ENCODE results near the gene TSPAN18. TPM values are rescaled to one million over a fixed set of nuclear protein-coding genes. Genes with fewer than 3 reads are reported as not detected.

The TSPAN18 gene
- total RNA-seq, 1 experiment from 2014 or later, result 0.96 TPM

DNA sequence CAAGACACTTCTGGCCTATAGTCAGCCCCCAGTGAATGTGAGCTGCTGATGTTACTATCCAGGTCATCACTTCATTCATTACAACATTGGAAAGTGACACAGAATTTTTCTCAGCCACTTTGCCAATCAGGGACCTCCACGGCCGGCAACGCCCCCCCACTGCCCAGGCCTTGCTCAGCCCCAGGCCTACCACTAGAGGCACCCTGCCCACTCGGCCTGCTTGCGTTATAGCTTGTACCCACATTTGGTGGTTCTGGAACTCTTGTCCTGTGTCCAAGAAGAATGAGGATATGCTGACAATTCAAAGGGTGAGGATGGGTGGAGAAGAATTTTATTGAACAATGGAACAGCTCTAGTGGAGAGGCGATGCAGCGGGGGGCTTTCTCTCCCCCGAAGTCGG lies 96.2 kb downstream of the TSPAN18 start:
- no peak for DNase-seq (ENCODE audit: low read depth)

DNA sequence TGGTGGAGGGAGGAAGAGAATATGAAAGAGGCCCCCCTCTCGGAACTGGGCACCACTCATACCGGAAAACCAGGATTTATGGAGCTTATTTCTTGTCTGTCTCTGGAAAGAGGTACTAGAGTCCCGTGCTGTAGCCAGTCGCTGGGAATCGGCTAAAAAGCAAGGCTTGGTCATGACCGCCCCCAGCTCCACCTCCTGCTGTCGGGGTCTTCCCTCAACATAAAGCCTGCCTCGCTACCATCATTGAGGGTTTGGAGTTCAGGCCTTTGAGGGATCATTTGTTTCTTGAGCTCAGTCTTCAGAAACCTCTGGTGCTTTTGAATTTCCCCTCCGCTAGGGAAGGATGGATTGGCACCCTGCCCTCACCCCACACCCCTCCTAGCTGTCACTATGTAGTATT lies 97.1 kb downstream of the TSPAN18 start:
- no peak for DNase-seq (ENCODE audit: low read depth)

DNA sequence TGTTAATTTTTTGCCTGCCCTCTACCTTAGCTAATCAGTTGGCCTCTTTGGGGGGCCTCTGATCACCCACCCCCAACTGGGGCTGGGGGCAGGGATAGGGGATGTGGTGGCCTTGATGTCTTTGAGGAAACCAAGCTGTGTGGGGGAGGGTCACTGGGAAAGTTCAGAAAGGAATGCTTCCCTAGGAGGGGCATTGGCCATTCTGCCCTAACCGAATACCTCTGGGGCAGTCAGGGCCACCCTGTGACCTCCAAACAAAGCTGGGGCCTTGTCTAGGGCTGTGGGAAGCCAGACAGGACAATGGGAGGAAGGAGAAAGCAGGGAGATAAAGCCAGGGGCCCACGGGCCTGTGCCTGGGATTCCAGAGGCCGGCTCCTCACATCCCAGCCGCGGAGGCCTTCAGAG lies 97.5 kb downstream of the TSPAN18 start:
- DNase-seq (ENCODE audit: low read depth), result no peak

DNA sequence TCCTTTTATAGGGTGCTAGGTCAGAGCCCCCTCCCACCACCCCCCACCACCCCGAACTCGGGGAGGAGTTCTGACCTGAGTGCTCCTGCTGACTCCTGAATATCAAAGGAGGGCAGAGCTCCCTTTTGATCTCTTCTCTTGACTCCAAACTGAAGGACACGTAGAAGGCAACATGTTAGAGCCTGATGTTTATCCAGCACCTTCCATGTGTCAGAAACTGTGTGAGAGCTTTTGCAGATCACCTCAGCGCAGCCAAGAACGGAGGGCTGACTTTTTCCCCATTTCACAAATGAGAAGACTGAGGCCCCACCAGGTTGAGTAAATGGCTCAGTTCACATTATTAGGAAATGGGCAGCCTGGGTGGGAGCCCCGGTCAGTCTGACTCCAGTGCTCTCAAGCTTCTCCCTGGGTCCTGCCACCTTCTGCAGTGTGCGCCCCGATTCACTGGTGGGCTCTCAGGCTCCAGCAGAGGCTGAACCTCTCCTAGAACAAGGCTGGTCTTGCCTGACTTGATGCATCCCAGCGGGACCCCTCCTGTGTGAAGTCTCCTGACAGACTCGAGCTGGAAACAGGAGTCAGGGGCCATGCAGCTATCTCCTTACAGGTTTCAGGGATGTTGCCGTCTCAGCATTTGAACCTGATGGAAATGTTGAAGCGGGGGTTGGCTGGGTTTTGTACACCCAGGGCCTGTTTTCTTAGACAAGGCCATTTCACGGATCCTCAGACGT lies 98.5 kb downstream of the TSPAN18 start:
- no peak for DNase-seq (ENCODE audit: low read depth)

DNA sequence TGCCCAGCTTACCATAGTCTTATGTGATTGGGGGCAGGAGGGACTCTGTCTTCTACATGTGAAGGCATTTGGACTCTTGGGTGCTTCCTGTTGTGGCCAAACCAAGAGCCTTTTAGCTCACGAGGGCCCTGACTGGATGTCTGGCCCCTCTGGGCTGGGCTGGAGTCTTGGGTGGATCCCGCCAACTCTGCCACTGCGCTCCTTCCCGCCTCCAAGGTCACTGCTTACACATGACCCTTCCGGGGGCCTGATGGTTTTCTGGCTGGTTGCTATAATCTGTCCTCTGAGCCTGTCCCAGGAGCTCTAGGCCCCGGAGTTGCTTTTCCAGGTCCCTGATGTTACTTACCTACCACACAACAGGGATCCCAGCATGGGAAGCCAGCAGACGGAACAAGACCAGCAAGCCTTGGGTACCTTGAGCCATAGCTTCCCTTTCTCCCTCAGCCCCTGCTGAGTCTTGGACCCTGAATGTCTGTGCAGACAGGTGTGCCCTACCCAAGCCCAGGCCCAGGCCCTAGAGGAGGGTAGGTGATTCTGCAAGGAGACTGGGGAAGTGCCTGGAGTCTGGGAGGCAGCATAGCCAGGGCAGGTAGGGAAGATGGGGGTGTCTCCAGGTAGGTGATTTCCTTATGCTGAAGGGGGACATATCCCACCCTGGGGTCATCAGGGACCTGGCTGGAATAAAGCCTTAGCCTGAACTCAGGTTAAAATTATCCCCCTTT lies 100.3 kb downstream of the TSPAN18 start:
- no peak for DNase-seq (ENCODE audit: low read depth)

DNA sequence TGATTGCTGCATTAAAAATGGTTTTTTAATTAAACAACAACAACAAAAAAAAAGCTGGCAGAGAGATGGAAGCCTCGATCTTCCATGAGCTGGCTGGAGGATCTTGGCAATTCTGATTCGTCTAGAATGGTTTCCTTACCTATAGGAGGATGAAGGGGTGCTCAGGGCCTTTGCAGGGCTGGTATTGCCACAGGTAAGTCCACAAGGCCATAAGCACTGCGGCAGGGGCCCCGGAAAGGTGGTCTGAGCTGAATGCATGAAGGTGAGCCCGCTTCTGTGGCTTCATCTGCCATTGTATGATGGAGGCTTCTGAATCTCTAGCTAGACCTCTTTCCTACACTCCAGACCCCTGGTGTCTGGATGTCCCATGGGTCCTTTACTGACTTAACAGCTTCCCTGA lies 101.5 kb downstream of the TSPAN18 start:
- DNase-seq (ENCODE audit: low read depth), result no peak

DNA sequence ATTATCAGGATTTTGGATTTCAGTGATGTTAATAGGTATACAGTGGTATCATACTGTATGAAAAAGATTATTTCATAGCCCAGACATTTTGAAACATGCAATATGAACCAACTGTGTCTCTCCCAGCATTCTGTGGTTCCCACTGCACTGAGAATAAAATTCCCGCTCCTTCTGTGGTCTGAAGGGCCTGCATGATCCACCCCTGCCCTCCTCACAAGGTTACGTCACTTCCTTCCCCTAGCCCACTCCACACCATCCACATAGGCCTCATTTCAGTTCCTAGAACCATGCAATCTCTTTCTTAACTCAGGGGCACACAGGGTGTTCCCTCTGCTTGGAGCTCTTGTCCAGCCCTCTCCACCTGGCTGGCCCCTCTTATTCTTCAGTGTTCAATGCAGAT lies 103.1 kb downstream of the TSPAN18 start:
- no peak for DNase-seq (ENCODE audit: low read depth)

DNA sequence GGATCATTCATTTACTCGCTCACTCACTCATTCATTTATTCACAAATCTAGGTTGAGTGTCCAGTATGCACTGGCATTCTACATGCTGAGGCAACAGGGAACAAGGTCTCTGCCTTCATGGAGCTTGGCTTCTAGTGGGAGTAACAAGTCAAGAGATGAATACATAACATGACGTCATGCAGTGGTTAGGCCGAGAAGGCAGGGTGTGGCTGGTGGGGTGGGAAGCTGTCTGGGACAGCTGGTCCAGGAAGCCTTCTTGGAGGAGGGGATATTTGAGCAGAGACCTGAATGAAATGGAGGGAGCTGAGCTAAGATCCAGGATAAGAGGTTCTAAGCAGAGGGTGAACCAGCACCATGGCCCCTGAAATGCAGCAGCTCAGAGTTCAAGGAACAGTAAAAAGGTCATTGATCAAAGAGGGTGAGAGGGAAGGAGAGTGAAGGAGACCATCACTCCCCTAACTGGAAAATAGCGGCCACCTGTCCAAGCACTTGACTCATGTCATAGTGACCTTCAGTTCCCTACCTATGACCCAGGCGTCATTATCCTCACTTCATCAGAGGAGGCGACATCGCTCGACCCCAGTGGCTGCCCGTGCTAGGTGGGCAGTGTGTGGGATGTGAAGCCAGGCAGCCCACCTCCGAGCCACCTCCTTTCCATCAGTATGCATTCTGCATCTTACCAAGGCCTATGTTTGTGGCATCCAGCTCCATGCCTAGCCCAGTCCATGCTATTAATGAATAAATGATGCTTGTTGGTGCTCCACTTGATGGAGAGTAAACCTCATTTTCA lies 105.0 kb downstream of the TSPAN18 start:
- DNase-seq (ENCODE audit: low read depth), result no peak

DNA sequence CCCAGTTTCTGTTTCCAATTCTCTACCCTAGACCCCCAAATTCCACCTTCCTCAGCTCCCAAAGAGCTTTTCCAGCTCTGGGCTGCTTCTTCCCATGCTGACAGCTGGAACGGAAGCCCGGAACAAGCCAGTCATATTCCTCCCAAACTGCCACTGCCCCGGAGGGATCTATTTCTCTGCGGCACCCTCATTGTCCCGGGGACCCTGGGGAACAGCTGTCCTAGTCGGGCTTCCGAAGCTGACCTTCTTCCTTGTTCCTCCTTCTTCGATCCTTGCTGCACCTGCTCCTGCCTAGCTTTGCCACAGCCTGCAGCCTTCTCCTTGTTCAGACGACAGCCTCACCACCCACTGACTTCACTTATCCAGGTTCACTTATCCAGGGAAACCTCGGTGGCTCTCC lies 105.7 kb downstream of the TSPAN18 start:
- DNase-seq (ENCODE audit: low read depth), result no peak

DNA sequence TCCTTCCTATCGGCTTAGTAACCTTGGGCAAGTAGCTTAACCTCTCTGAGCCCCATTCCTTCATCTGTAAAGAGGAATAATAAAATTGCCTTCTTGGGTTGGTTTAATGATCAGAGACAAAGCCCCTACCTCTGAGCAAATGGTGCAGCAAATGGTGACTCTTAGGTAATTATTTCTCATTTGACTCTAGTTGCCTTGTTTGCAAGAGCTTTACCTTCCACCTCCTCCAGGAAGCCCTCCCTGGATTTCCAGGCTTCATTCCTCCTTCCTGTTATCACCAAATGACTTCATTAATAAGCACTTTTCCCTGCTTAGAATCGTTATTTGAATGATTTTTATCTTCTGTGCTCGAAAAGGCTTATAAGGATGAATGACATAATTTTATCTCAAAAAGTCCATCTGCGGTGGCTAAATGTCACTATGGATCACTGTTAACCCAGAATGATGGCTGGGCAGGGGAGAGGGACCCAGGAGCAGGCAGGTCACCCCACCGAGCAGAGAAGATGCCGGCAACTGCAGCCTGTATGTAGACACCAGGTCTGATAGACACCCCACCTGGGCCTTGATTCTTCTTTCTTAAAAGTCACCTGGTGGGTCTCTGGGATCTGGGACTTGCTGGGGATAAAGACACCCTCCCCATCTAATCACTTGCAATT lies 106.6 kb downstream of the TSPAN18 start:
- DNase-seq (ENCODE audit: low read depth), result no peak

DNA sequence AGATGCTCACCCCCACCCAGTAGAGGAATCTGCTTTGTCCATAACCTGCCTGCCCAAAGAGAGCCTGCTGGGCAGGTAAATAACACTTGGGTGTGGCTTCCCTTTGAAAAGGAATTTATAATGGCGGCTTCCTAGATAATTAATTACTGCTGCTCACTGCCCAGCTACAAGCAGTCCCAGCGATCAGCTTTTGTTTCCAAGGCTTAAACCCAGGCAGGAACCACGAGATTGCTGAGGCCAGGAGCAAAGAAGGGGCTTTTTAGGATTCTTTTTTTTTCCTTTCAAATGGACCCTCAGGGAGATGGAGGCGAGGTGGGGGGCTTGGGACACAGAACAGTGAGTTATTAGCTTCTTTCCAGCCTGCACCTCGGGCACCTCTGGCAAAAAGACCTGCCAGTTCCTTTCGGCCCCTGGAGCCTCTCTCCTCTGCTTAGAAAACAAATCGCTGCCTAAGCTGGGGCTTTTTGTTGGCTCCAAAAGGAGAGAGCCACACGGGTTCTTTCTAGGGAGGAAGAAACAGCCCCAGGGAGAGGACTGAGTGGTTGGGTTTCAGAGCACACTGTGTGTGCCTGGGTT lies 107.2 kb downstream of the TSPAN18 start:
- DNase-seq (ENCODE audit: low read depth), result no peak

DNA sequence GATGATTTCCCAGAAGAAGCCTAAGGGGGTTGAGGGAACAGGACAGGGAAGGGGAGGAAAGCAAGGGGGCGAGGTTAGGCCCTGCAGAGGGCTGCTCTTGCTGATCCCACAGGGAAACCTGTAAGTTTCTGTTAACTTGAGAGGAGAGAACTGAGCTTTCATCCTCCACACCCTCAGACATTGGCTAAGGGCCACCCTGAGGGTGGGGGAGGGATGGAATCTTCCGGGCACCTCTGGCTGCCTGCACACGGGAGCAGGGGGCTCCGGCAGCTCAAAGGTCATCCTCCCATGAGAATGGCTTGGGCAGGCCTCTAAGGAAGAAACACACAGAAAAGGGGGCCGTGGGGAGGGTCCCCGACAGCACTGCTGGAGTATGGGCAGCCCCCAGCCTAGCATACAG lies 108.1 kb downstream of the TSPAN18 start:
- DNase-seq (ENCODE audit: low read depth), result no peak

DNA sequence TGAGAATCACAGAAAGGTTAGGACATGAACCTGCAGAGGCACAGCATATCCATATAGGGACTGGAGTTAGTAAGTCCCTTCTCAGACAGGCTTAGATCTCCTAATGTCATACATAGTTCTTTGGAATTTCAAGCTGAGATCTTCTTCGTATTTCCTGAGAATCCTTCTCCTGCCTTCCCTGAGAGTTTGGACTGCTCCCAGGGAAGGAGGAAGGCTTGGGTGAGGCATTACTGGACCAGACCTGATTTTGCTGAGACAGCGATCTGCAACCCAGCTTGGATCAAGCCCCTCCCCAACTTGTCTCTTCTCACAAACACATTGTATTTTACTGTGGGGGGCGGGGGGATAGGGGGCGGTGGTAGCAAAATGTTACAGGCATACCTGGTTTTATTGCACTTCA lies 108.5 kb downstream of the TSPAN18 start:
- DNase-seq (ENCODE audit: low read depth), result no peak

DNA sequence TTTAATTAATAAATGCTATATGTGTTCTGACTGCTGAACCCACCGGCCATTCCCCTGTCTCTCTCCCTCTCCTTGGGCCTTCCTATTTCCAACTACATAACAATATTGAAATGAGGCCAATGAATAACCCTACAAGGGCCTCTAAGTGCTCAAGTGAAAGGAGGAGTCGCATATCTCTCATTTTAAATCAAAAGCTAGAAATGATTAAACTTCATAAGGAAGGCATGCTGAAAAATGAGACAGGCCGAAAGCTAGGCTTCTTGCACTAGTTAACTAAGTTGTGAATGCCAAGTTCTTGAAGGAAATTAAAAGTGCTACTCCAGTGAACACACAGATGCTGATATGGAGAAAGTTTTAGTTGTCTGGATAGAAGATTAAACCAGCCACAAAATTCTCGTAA lies 109.2 kb downstream of the TSPAN18 start:
- no peak for DNase-seq (ENCODE audit: low read depth)

DNA sequence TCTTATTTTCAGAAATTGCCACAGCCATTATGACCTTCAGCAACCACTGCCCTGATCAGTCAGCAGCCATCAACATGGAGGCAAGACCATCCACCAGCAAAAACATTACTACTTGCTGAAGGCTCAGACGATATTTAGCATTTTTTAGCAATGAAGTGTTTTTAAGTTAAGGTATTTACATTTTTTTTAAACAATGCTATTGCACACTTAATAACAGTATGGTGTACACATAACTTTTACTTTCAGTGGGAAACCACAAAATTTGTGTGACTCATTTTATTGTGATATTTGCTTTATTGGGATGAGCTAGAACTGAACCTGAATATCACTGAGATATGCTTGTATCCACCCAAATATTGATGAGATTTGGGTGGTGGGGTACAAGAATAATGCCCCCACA lies 110.9 kb downstream of the TSPAN18 start:
- no peak for DNase-seq (ENCODE audit: low read depth)

DNA sequence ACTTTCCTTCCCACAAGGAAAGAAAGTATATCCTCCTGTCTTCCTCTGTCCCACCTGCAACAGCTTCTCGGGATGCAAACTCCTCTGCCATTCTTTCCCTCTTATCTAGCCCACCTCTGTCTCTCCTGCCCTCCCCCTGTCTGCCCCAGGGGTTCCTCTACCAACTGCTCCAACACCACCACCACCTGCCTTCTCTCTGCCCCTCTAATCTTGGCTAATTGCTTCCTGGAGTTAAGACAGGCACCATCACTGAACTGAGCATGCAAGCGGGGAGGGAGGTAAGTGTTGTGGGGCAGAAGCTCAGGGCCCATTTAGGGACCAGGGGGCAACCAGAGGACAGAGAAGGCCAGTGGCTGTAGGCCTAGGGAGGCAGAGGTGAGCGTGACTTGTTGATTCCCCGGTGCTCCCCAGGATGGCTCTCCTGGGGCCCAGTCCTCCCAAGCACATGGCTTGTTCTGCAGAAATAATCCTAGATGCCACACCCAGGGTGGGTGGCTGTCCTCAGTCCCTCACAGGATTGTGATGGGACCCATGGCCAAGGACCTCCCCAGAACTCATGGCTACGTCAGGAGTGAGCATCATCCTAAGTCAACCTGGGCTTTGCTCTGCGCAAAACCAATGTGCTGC lies 112.8 kb downstream of the TSPAN18 start:
- no peak for DNase-seq (ENCODE audit: low read depth)

DNA sequence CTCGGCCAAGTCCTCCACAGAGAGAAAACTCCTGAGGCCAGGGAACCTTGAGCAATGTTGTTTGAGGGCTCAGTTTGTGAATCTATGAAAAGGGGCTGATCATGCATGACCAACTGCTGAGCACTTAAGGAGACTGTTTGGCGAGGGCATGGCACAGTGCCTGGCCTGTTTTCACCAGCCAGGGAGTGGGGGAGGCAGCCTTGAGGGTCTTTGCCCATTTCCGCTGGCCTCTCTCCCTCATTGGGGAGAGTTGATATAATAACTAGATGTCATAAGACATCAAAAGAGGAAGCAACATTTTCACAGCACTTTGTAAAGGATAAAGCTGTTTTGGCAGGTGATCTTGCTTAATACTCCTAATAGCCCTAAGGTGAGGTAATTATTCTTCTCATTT lies 113.3 kb downstream of the TSPAN18 start:
- DNase-seq (ENCODE audit: low read depth), result no peak

DNA sequence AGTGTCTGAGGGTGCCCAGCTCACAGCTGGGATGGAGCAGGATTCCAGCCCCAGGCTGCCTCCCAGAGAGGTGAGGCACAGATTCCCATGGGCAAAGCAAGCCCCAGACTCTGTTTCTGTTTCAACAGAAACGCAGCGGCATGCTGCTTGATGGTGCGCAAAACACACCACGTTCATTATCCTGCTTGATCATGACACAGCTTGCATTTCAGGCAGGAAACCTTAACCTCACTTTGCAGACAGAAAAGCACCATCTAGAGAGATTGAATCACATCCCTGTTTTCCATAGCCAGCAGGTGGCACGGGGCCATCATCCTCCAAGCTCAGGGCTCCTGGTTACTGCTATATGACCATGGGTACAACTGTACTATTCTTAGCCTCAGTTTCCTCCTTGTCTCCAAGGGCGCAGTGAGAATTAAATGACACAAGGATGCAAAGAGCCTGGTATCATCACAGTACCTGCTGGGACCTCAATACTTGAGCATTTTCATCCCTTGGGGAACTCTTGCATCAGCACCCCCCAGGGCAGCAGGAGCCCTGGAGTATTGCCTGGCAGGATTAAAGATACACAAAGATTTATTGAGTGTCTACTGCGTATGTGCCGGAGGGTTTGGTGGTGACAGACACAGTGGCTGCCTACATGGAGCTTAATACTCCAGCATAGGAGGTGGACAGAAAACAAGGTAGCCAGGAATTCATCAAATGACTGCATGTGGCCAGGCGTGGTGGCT lies 113.9 kb downstream of the TSPAN18 start:
- no peak for DNase-seq (ENCODE audit: low read depth)

DNA sequence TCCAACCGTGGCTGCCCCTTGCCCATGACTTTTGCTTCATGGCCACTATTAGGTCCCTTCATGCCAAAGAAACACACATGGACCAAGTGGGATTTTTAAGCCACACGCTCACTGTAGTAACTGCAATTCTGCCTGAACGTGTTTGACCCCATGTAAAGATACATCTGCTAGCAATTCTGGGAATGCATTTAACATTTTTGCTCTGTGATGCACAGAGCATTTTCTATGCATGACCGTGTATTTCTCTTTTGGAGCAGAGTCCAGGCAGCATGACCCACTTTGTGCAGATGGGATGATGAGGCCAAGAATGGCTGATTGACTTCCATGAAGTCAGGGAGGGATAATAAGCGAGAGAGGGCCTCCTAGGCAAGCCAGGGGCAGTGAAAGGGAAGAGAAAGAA lies 115.5 kb downstream of the TSPAN18 start:
- DNase-seq (ENCODE audit: low read depth), result peak; percentile 31

DNA sequence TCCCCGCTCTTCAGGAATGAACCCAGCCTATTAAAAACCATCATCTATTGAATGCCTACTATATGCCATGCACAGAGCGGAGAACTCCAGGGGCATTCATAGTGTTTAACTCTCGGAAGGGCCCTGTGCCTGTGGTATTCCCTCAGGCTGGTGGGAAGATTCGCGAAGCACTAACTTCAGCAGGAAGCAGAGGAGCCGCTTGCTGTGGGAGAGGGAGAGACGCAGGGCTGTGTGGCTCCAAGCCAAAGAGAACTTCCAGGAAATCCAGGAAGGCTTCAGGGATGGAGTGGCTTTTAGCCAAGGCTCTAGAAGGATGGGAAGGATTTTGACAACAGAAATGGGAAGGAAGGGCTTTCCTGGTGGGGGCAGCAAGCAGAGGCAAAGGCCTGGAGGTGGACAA lies 120.1 kb downstream of the TSPAN18 start:
- DNase-seq (ENCODE audit: low read depth), result no peak

DNA sequence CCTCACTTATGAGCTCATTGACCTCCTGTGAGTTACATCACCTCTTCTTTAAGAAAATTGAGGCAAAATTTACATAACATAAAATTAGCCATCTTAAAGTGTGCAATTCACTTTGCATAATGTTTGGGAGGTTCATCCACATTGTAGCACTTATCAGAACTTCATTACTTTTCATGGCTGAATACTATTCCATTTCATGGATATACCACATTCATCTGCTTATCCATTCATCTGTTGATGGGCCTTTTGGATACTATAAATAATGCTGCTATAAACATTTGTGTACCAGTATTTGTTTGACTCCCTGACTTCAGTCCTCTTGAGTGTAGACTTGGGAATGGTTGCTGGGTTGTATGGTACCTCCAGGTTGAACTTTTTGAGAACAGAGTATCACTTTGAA lies 120.6 kb downstream of the TSPAN18 start:
- no peak for DNase-seq (ENCODE audit: low read depth)
